Stimulated activated memory B cell treated with anti-CD40 and anti-IgM and Interleukin-4, amounts not matched to agents 10 μg/mL and 1 μg/mL and 100 μg/mL, for 72 hours (primary cell): ENCODE data around the gene PADI2.

Source experiments
- ATAC-seq: fragments of 150-1000 bp; cut with Tn5 transposase; 2 replicates; pipeline ENCODE4 v1.10.0; 2021
- H3K27ac Mint-ChIP-seq: one replicate; pipeline ENCODE4 v1.8.0; 2022; ENCODE audit warnings: mild to moderate bottlenecking, mixed read lengths
- H3K27me3 Mint-ChIP-seq: one replicate; pipeline ENCODE4 v1.8.0; 2022; ENCODE audit warnings: mixed read lengths
- H3K36me3 Mint-ChIP-seq: one replicate; pipeline ENCODE4 v1.8.0; 2022; ENCODE audit warnings: mixed read lengths
- H3K4me1 Mint-ChIP-seq: one replicate; pipeline ENCODE4 v1.8.0; 2022; ENCODE audit warnings: mixed read lengths
- H3K4me3 Mint-ChIP-seq: one replicate; pipeline ENCODE4 v1.8.0; 2022; ENCODE audit warnings: mild to moderate bottlenecking, moderate library complexity, mixed read lengths
- H3K9me3 Mint-ChIP-seq: one replicate; pipeline ENCODE4 v1.8.0; 2022; ENCODE audit warnings: mixed read lengths

Gene PADI2

DNA sequence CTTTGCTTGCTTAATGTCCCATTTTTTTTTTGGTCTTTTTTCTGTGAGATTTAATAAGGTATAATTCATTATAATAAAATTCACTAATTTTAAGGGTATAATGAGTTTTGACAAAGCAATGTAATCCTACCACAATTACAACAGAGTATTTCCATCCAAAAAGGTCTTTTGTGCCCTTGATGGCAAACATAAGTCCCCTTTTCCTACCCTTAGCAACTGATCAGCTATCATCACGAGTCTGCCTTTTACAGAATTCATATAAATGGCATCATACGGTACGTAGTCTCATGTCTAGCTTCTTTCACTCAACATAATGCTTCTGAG lies 73.0 kb downstream of the PADI2 start:
- Mint-ChIP-seq H3K36me3 (peaks cover 25% of the 10 kb centered on the region), H3K4me1 (peaks cover 25% of the 10 kb centered on the region), H3K27me3 (no peaks in the 10 kb centered on the region), H3K4me3 (no peak overlapping the region), H3K9me3 (no peaks in the 10 kb centered on the region), H3K27ac (peak overlapping the region; percentile 57)
- no peak for ATAC-seq

DNA sequence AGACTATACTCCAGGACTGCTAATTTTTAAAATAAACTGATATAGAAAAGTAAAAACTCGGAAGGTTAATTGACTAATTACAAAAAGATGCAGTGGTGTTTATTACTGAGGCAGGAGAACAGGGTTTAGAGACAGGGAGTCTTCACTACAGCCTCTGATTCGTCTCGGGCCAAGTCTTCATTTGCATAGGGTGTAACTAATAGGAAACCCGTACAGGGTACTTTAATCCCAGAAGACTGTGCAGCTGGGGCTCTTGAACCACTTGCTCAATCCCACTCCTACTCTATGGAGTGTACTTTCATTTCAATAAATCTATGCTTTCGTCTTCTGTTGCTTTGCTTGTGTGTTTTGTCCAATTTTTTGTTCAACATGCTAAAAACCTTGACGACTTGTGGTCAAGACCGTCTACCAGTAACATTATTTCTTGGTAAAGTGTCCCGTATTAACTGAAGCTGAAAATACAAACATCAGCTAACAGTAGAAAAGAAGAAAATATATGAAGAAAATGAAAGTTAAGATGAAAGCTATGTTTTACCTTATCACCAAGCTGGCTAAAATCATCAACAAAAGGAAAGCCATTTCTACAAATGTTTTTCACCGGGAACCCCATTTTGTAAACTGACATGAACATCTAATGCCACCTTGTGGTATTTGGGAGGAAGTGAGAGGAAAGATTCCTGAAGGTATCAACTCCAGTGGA lies 73.5 kb downstream of the PADI2 start:
- H3K4me1 Mint-ChIP-seq = peaks cover 20% of the 10 kb centered on the region
- peak overlapping the region; percentile 58 for H3K4me3 Mint-ChIP-seq
- H3K36me3 Mint-ChIP-seq = peaks cover 21% of the 10 kb centered on the region
- H3K27me3 Mint-ChIP-seq = no peaks in the 10 kb centered on the region
- H3K9me3 Mint-ChIP-seq = no peaks in the 10 kb centered on the region
- ATAC-seq = peak; percentile 41
- H3K27ac Mint-ChIP-seq = peak overlapping the region; percentile 57

GRCh38 chr1:17045150-17045549 lies 74.1 kb downstream of the PADI2 start:
- Mint-ChIP-seq H3K4me1 (peaks cover 20% of the 10 kb centered on the region), H3K27me3 (no peaks in the 10 kb centered on the region), H3K9me3 (no peaks in the 10 kb centered on the region), H3K36me3 (peaks cover 25% of the 10 kb centered on the region), H3K4me3 (peak overlapping the region; percentile 3), H3K27ac (peak overlapping the region; percentile 57)
- ATAC-seq = no peak

DNA sequence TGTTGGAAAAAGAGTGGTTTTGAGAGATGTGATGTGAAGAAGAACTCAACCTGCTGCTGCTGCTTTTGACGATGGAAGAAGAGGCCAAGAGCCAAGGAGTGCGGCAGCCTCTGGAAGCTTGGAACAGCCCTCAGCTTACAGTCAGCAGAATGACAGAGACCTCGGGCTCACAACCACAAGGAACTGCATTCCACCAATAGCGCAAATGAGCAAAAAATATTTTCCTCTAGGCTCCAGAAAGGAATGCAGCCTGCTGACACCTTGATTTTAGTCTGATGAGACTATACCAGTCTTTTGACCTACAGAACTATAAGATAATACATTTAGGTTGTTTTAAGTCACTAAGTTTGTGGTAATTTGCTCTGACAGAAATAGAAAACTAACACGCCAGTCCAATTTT lies 75.6 kb downstream of the PADI2 start:
- no peak overlapping the region for H3K4me3 Mint-ChIP-seq
- no peaks in the 10 kb centered on the region for H3K27me3 Mint-ChIP-seq
- ATAC-seq = no peak
- H3K27ac Mint-ChIP-seq = no peak overlapping the region
- peaks cover 20% of the 10 kb centered on the region for H3K4me1 Mint-ChIP-seq
- no peaks in the 10 kb centered on the region for H3K9me3 Mint-ChIP-seq
- peaks cover 30% of the 10 kb centered on the region for H3K36me3 Mint-ChIP-seq

DNA sequence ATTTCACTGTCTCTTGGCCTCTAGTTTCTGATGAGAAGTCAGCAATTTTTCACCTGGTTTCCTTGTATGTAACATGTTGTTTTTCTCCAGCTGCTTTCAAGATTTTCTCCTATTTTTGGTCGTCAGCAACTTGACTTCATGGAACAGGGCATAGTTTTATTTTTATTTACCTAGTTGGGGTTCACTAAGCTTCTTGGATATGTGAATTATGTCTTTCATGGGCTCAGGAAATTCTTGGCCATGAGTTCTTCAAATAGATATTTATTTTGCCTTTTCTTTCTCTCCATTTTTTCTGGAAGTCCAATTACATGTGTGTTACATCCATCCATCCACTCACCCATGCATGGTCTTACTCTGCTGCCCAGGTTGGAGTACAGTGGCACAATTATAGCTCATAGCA lies 79.1 kb downstream of the PADI2 start:
- ATAC-seq = no peak
- H3K4me3 Mint-ChIP-seq = no peak overlapping the region
- H3K36me3 Mint-ChIP-seq = peaks cover 28% of the 10 kb centered on the region
- H3K27ac Mint-ChIP-seq = no peak overlapping the region
- no peaks in the 10 kb centered on the region for H3K9me3 Mint-ChIP-seq
- peaks cover 8% of the 10 kb centered on the region for H3K4me1 Mint-ChIP-seq
- H3K27me3 Mint-ChIP-seq = no peaks in the 10 kb centered on the region

- Mint-ChIP-seq H3K36me3 (peaks cover 25% of the 10 kb centered on the region), H3K4me1 (peaks cover 4% of the 10 kb centered on the region), H3K9me3 (no peaks in the 10 kb centered on the region), H3K27me3 (no peaks in the 10 kb centered on the region), H3K27ac (no peak overlapping the region), H3K4me3 (no peak overlapping the region)
- ATAC-seq = no peak
Measured at GRCh38 chr1:17039522-17039921, 79.7 kb downstream of the PADI2 start.

DNA sequence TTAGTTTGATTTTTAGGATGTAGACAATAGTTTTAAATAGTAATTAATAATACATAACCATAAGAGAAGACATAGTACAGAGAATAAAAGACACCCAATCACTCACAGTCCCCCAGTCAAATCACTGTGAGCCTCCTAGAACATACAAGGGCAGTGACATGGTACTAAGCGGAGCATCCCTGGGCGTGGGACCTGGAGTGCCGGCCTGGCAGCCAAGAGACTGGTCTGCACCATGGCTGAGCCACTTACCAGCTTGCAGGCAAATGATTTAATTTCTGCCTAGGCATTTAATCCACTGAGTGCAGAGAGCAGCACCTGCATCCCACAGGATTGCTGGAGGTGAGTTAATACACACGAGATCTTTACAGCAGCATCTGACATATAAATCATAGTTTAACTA lies 85.8 kb downstream of the PADI2 start:
- Mint-ChIP-seq H3K4me3 (no peak overlapping the region), H3K27me3 (no peaks in the 10 kb centered on the region), H3K36me3 (peaks cover 4% of the 10 kb centered on the region), H3K4me1 (peaks cover 4% of the 10 kb centered on the region), H3K9me3 (no peaks in the 10 kb centered on the region), H3K27ac (no peak overlapping the region)
- no peak for ATAC-seq

DNA sequence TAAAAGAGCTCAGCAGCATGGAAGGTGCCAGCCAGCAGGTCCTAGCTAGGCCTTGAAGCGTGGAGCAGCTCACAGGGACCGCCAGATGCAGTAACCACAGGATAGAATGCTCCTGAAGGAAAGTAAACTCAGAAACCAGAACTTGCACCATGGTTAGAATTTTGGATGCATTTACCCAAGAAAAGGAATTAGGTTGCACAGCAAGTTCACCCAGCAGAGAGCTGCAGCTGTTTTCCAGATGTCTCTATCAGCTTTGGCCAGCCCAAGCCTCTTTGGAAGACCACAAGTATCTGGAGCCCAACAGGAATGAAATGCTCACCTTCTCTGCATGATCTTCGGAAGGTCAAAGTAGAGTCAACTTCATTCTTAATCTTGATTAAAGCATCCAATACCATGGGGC lies 86.5 kb downstream of the PADI2 start:
- H3K4me3 Mint-ChIP-seq = no peak overlapping the region
- no peaks in the 10 kb centered on the region for H3K27me3 Mint-ChIP-seq
- H3K9me3 Mint-ChIP-seq = no peaks in the 10 kb centered on the region
- H3K36me3 Mint-ChIP-seq = peaks cover 11% of the 10 kb centered on the region
- H3K4me1 Mint-ChIP-seq = no peaks in the 10 kb centered on the region
- H3K27ac Mint-ChIP-seq = no peak overlapping the region
- no peak for ATAC-seq

- no peak for ATAC-seq
- H3K36me3 Mint-ChIP-seq = peaks cover 16% of the 10 kb centered on the region
- no peaks in the 10 kb centered on the region for H3K9me3 Mint-ChIP-seq
- no peaks in the 10 kb centered on the region for H3K27me3 Mint-ChIP-seq
- no peak overlapping the region for H3K4me3 Mint-ChIP-seq
- no peak overlapping the region for H3K27ac Mint-ChIP-seq
- no peaks in the 10 kb centered on the region for H3K4me1 Mint-ChIP-seq
Measured at GRCh38 chr1:17031436-17031835, 87.8 kb downstream of the PADI2 start.

DNA sequence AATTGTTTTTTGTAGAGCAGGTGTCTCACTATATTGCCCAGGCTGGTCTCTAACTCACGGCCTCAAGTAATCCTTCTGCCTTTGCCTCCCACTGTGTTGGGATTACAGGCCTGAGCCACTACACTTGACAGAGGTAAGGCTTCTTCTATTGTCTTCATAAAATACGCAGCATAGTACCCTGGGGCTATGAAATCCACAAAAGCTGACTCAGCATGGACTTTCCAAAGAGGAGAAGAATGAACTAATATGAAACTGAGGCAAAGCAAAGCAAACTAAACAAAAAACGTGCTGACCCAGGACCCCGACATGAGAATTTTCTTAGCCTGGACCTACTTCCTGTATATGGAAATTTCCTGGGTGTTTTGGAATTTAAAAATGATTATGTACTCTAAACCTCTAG lies 89.0 kb downstream of the PADI2 start:
- Mint-ChIP-seq H3K27ac (no peak overlapping the region), H3K27me3 (no peaks in the 10 kb centered on the region), H3K4me1 (no peaks in the 10 kb centered on the region), H3K4me3 (no peak overlapping the region), H3K36me3 (peaks cover 16% of the 10 kb centered on the region), H3K9me3 (no peaks in the 10 kb centered on the region)
- no peak for ATAC-seq

GRCh38 chr1:17028662-17029188 lies 90.5 kb downstream of the PADI2 start:
- Mint-ChIP-seq H3K36me3 (peaks cover 29% of the 10 kb centered on the region), H3K4me1 (peaks cover 5% of the 10 kb centered on the region), H3K27ac (no peak overlapping the region), H3K27me3 (no peaks in the 10 kb centered on the region), H3K9me3 (no peaks in the 10 kb centered on the region), H3K4me3 (no peak overlapping the region)
- ATAC-seq = no peak

DNA sequence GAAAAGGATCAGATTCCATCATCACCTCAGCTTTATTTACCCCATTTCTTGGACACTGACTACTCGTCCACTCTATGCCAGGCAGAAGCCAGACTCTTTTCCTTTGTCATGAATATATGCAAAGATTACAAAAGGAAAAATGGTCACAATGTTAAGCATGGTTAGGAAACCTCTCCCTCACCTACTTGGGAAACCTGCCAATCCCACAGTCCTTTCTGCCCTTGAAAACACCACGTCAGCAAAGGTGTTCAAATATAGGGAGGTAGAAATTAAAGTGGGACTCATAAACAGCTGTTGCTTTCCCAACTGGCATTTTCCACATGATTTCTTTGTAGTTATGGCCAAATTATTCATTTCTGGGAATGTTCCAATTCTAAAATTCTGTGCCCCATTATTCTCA lies 91.4 kb downstream of the PADI2 start:
- Mint-ChIP-seq H3K36me3 (peaks cover 37% of the 10 kb centered on the region), H3K4me3 (no peak overlapping the region), H3K27ac (no peak overlapping the region), H3K9me3 (no peaks in the 10 kb centered on the region), H3K4me1 (peaks cover 13% of the 10 kb centered on the region), H3K27me3 (no peaks in the 10 kb centered on the region)
- ATAC-seq = no peak

DNA sequence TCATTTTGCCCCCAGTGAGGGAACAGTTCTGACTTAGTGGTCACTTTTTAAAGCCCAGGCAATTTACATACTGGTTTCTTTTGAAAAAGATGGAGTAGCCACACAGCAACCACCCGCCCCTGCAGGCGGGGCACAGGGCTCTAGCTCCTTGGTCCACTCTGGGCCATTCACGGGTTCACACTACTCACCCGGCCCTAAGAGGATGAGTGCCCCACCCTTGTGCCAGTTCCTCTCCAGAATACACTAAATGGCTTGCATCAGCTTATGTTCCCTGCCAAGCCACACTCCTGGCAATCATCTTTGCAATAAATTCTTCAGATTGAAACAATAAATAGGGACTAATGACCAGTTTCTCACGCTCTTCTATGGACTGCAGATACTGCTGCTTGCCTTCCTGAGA lies 91.8 kb downstream of the PADI2 start:
- Mint-ChIP-seq H3K9me3 (no peaks in the 10 kb centered on the region), H3K4me1 (peaks cover 16% of the 10 kb centered on the region), H3K27me3 (no peaks in the 10 kb centered on the region), H3K27ac (no peak overlapping the region), H3K4me3 (no peak overlapping the region), H3K36me3 (peaks cover 42% of the 10 kb centered on the region)
- ATAC-seq = no peak

GRCh38 chr1:17024721-17025120 lies 94.5 kb downstream of the PADI2 start:
- H3K9me3 Mint-ChIP-seq = no peaks in the 10 kb centered on the region
- H3K36me3 Mint-ChIP-seq = peaks cover 65% of the 10 kb centered on the region
- ATAC-seq = no peak
- no peak overlapping the region for H3K27ac Mint-ChIP-seq
- H3K4me3 Mint-ChIP-seq = no peak overlapping the region
- no peaks in the 10 kb centered on the region for H3K27me3 Mint-ChIP-seq
- H3K4me1 Mint-ChIP-seq = peaks cover 17% of the 10 kb centered on the region

- peaks cover 68% of the 10 kb centered on the region for H3K36me3 Mint-ChIP-seq
- H3K9me3 Mint-ChIP-seq = no peaks in the 10 kb centered on the region
- peaks cover 27% of the 10 kb centered on the region for H3K4me1 Mint-ChIP-seq
- peak overlapping the region; percentile 49 for H3K27ac Mint-ChIP-seq
- ATAC-seq = no peak
- no peak overlapping the region for H3K4me3 Mint-ChIP-seq
- no peaks in the 10 kb centered on the region for H3K27me3 Mint-ChIP-seq
Measured at GRCh38 chr1:17023573-17023972, 95.7 kb downstream of the PADI2 start.

- Mint-ChIP-seq H3K36me3 (peaks cover 63% of the 10 kb centered on the region), H3K4me3 (no peak overlapping the region), H3K27ac (peak overlapping the region; percentile 49)
Measured at GRCh38 chr1:17023102-17023501, 96.1 kb downstream of the PADI2 start.

More at GRCh38 chr1:17023102-17023501, 96.1 kb downstream of the PADI2 start:
- peak; percentile 82 for ATAC-seq
- H3K27me3 Mint-ChIP-seq = no peaks in the 10 kb centered on the region
- H3K9me3 Mint-ChIP-seq = no peaks in the 10 kb centered on the region
- H3K4me1 Mint-ChIP-seq = peaks cover 27% of the 10 kb centered on the region
